Measurements from ENCODE around the gene ADK.
"Not testable (repeated sequence)": the region's sequence is repeated elsewhere in the genome, so short reads cannot be mapped to it uniquely, and the experiment has no call there.

Gene ADK

GRCh38 chr10:74263996-74264395 is 113.0 kb downstream of the ADK start:
- no peak for DNase-seq
- Mint-ChIP-seq H3K27me3 (no peaks in the 10 kb centered on the region), H3K36me3 (ENCODE audit: low read depth) (peaks cover 7% of the 10 kb centered on the region), H3K9me3 (no peaks in the 10 kb centered on the region), H3K4me1 (peaks cover 28% of the 10 kb centered on the region), H3K27ac (peak overlapping the region; percentile 1), H3K4me3 (no peak overlapping the region)
- ATAC-seq, result peak; percentile 68

GRCh38 chr10:74272288-74272687 is 121.3 kb downstream of the ADK start:
- H3K4me1 Mint-ChIP-seq, result no peaks in the 10 kb centered on the region

GRCh38 chr10:74275755-74276290 is 124.8 kb downstream of the ADK start:
- no peaks in the 10 kb centered on the region for H3K9me3 Mint-ChIP-seq
- no peak overlapping the region for H3K27ac Mint-ChIP-seq
- no peak overlapping the region for H3K4me3 Mint-ChIP-seq
- DNase-seq, result no peak
- H3K27me3 Mint-ChIP-seq, result no peaks in the 10 kb centered on the region
- no peak for ATAC-seq
- H3K4me1 Mint-ChIP-seq, result no peaks in the 10 kb centered on the region
- peaks cover 11% of the 10 kb centered on the region for H3K36me3 Mint-ChIP-seq (ENCODE audit: low read depth)

More at GRCh38 chr10:74272288-74272687, 121.3 kb downstream of the ADK start:
- Mint-ChIP-seq H3K9me3 (no peaks in the 10 kb centered on the region), H3K27ac (no peak overlapping the region), H3K27me3 (no peaks in the 10 kb centered on the region), H3K4me3 (no peak overlapping the region), H3K36me3 (ENCODE audit: low read depth) (no peaks in the 10 kb centered on the region)
- DNase-seq (no peak), ATAC-seq (no peak)

- no peaks in the 10 kb centered on the region for H3K9me3 Mint-ChIP-seq
- ATAC-seq (no peak), DNase-seq (no peak)
- peaks cover 4% of the 10 kb centered on the region for H3K4me1 Mint-ChIP-seq
- H3K27me3 Mint-ChIP-seq, result no peaks in the 10 kb centered on the region
- H3K27ac Mint-ChIP-seq, result no peak overlapping the region
- H3K4me3 Mint-ChIP-seq, result no peak overlapping the region
- peaks cover 15% of the 10 kb centered on the region for H3K36me3 Mint-ChIP-seq (ENCODE audit: low read depth)
These were observed 125.4 kb downstream of the ADK start for GRCh38 chr10:74276416-74276815.

GRCh38 chr10:74282151-74282847 is 131.3 kb downstream of the ADK start:
- Mint-ChIP-seq H3K4me3 (no peak overlapping the region), H3K4me1 (peaks cover 23% of the 10 kb centered on the region), H3K27me3 (no peaks in the 10 kb centered on the region), H3K9me3 (peaks cover 12% of the 10 kb centered on the region), H3K27ac (no peak overlapping the region), H3K36me3 (ENCODE audit: low read depth) (peaks cover 41% of the 10 kb centered on the region)
- no peak for ATAC-seq
- DNase-seq, result no peak

GRCh38 chr10:74282848-74283210 is 131.8 kb downstream of the ADK start:
- no peak overlapping the region for H3K27ac Mint-ChIP-seq
- H3K9me3 Mint-ChIP-seq, result peaks cover 12% of the 10 kb centered on the region
- no peaks in the 10 kb centered on the region for H3K27me3 Mint-ChIP-seq
- H3K4me3 Mint-ChIP-seq, result no peak overlapping the region
- H3K4me1 Mint-ChIP-seq, result peaks cover 23% of the 10 kb centered on the region
- peaks cover 43% of the 10 kb centered on the region for H3K36me3 Mint-ChIP-seq (ENCODE audit: low read depth)
- ATAC-seq, result no peak
- DNase-seq, result no peak

GRCh38 chr10:74289188-74289587 is 138.2 kb downstream of the ADK start:
- H3K27me3 Mint-ChIP-seq, result no peaks in the 10 kb centered on the region
- no peak for ATAC-seq
- H3K4me1 Mint-ChIP-seq, result peaks cover 24% of the 10 kb centered on the region
- H3K4me3 Mint-ChIP-seq, result no peak overlapping the region
- H3K36me3 Mint-ChIP-seq (ENCODE audit: low read depth), result peaks cover 20% of the 10 kb centered on the region
- no peak overlapping the region for H3K27ac Mint-ChIP-seq
- H3K9me3 Mint-ChIP-seq, result peaks cover 5% of the 10 kb centered on the region
- no peak for DNase-seq

- Mint-ChIP-seq H3K36me3 (ENCODE audit: low read depth) (peaks cover 14% of the 10 kb centered on the region), H3K27me3 (no peaks in the 10 kb centered on the region), H3K4me3 (peak overlapping the region; percentile 10), H3K27ac (peak overlapping the region; percentile 62), H3K9me3 (peaks cover 4% of the 10 kb centered on the region), H3K4me1 (peaks cover 24% of the 10 kb centered on the region)
- no peak for DNase-seq
- ATAC-seq, result no peak
These were observed 138.9 kb downstream of the ADK start for GRCh38 chr10:74289951-74290350.

- peaks cover 21% of the 10 kb centered on the region for H3K4me1 Mint-ChIP-seq
- H3K36me3 Mint-ChIP-seq (ENCODE audit: low read depth), result peaks cover 10% of the 10 kb centered on the region
- no peak overlapping the region for H3K27ac Mint-ChIP-seq
These were observed 139.7 kb downstream of the ADK start for GRCh38 chr10:74290708-74291107.

GRCh38 chr10:74292871-74293427 is 141.9 kb downstream of the ADK start:
- Mint-ChIP-seq H3K27ac (no peak overlapping the region), H3K4me1 (peaks cover 21% of the 10 kb centered on the region), H3K9me3 (no peaks in the 10 kb centered on the region), H3K36me3 (ENCODE audit: low read depth) (peaks cover 16% of the 10 kb centered on the region), H3K4me3 (no peak overlapping the region), H3K27me3 (no peaks in the 10 kb centered on the region)
- ATAC-seq, result no peak
- no peak for DNase-seq

More at GRCh38 chr10:74290708-74291107, 139.7 kb downstream of the ADK start:
- no peaks in the 10 kb centered on the region for H3K27me3 Mint-ChIP-seq
- ATAC-seq (no peak), DNase-seq (no peak)
- no peaks in the 10 kb centered on the region for H3K9me3 Mint-ChIP-seq
- H3K4me3 Mint-ChIP-seq, result no peak overlapping the region

- Mint-ChIP-seq H3K4me1 (peaks cover 18% of the 10 kb centered on the region), H3K4me3 (no peak overlapping the region), H3K9me3 (no peaks in the 10 kb centered on the region), H3K27me3 (no peaks in the 10 kb centered on the region), H3K27ac (no peak overlapping the region), H3K36me3 (ENCODE audit: low read depth) (peaks cover 15% of the 10 kb centered on the region)
- DNase-seq (no peak), ATAC-seq (no peak)
These were observed 142.8 kb downstream of the ADK start for GRCh38 chr10:74293686-74294371.

GRCh38 chr10:74297389-74298080 is 146.5 kb downstream of the ADK start:
- no peak for DNase-seq
- Mint-ChIP-seq H3K36me3 (ENCODE audit: low read depth) (peaks cover 15% of the 10 kb centered on the region), H3K4me1 (peaks cover 7% of the 10 kb centered on the region), H3K27me3 (no peaks in the 10 kb centered on the region), H3K4me3 (no peak overlapping the region), H3K27ac (no peak overlapping the region), H3K9me3 (no peaks in the 10 kb centered on the region)
- ATAC-seq, result no peak

- H3K4me3 Mint-ChIP-seq, DNase-seq, H3K27ac Mint-ChIP-seq, H3K4me1 Mint-ChIP-seq, ATAC-seq, H3K27me3 Mint-ChIP-seq, H3K9me3 Mint-ChIP-seq: not testable (repeated sequence)
- peaks cover 15% of the 10 kb centered on the region for H3K36me3 Mint-ChIP-seq (ENCODE audit: low read depth)
These were observed 149.1 kb downstream of the ADK start for GRCh38 chr10:74300074-74300621.

GRCh38 chr10:74300666-74301065 is 149.6 kb downstream of the ADK start:
- peaks cover 15% of the 10 kb centered on the region for H3K36me3 Mint-ChIP-seq (ENCODE audit: low read depth)
- no peak for ATAC-seq
- no peak for DNase-seq
- peaks cover 9% of the 10 kb centered on the region for H3K4me1 Mint-ChIP-seq
- no peak overlapping the region for H3K4me3 Mint-ChIP-seq
- no peak overlapping the region for H3K27ac Mint-ChIP-seq
- H3K9me3 Mint-ChIP-seq, result no peaks in the 10 kb centered on the region
- H3K27me3 Mint-ChIP-seq, result no peaks in the 10 kb centered on the region

Data from activated naive CD8-positive, alpha-beta T cell treated with anti-CD3 and anti-CD28 coated beads, Interleukin-2, amount 50 U/mL, for 24 hours (primary cell).